22Rv1 (cell line): Measurements from ENCODE around the gene CBFA2T2.

Experiments
- ZFX ChIP-seq: fragments of 450-650 bp; IDR thresholded peaks from 2 replicates; pipeline ENCODE4 v1.6.1; 2017; ENCODE audit warnings: antibody characterized with exemption, borderline replicate concordance
- TF ChIP-seq, protein P1 (sequence below): fragments of 450-650 bp; IDR thresholded peaks from 2 replicates; pipeline ENCODE4 v1.5.1; 2017; ENCODE audit warnings: mild to moderate bottlenecking

DNA sequence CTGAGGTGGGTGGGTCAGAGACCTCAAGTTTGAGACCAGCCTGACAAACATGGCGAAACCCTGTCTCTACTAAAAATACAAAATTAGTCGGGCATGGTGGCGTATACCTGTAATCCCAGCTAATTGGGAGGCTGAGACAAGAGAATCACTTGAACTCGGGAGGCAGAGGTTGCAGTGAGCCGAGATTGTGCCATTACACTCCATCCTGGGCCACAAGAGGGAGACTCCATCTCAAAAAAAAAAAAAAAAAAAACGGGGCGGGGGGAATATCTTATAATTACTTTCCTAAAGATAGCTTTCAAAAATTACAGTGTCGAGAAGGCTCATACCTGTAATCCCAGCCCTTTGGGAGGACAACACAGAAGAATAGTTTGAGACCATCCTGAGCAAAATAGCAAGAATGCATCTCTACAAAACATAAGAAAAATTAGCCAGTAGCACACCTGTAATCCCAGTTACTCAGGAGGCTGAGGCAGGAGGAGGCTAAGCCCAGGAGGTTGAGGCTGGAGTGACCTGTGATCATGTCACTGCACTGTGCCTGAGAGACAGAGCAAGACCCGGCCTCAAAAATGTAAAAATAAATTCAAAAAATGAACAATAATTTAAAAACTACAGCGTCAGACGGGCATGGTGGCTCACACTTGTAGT, 25.8 kb downstream of the CBFA2T2 start:
- TF ChIP-seq, protein P1, sequence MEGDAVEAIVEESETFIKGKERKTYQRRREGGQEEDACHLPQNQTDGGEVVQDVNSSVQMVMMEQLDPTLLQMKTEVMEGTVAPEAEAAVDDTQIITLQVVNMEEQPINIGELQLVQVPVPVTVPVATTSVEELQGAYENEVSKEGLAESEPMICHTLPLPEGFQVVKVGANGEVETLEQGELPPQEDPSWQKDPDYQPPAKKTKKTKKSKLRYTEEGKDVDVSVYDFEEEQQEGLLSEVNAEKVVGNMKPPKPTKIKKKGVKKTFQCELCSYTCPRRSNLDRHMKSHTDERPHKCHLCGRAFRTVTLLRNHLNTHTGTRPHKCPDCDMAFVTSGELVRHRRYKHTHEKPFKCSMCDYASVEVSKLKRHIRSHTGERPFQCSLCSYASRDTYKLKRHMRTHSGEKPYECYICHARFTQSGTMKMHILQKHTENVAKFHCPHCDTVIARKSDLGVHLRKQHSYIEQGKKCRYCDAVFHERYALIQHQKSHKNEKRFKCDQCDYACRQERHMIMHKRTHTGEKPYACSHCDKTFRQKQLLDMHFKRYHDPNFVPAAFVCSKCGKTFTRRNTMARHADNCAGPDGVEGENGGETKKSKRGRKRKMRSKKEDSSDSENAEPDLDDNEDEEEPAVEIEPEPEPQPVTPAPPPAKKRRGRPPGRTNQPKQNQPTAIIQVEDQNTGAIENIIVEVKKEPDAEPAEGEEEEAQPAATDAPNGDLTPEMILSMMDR = peak; percentile 49
- no peak for TF ChIP-seq ZFX
